Stimulated activated CD8-positive, alpha-beta memory T cell treated with anti-CD3 and anti-CD28 coated beads, Interleukin-2, amount 100 ng/mL, for 48 hours (primary cell): ENCODE results near the gene AQP12B.

ENCODE experiments used
- DNase-seq, 2 donors: peaks; one replicate each; pipeline ENCODE4 v3.0.0-alpha.2; 2020; ENCODE audit warnings: low read depth in 2 of 2

The AQP12B gene

DNA sequence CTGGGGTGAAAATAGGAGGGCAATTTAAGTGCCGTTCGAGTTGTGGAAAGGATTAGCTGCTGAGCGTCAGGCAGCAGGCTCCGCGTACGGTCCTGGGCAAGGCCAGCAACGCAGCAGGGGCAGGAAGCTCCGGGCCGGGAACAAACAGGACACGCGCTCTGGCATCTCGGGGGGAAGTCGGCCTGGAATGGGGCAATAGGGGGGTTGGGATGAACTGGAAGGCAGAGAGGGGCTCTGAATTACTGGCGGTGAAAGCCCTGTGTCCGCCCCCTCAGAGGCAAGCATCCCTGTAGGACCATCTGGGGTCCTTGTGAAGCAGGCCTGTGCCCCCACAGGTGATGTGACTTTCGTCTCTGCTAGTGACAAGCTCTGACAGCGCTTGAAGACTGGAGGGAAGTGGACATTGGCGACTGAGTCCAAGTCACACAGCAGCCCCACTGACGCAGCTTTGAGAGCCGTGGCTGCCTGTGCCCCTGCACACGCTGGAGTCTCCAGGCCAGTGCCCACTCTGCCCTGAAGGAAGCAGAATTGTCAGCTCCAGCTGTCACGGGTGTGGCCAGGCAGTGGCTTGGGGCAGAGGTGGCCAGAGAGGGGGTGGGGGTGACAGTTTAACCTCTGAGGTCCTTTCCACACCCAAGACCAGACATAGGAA, 35.1 kb downstream of the AQP12B start:
- no peak for DNase-seq

DNA sequence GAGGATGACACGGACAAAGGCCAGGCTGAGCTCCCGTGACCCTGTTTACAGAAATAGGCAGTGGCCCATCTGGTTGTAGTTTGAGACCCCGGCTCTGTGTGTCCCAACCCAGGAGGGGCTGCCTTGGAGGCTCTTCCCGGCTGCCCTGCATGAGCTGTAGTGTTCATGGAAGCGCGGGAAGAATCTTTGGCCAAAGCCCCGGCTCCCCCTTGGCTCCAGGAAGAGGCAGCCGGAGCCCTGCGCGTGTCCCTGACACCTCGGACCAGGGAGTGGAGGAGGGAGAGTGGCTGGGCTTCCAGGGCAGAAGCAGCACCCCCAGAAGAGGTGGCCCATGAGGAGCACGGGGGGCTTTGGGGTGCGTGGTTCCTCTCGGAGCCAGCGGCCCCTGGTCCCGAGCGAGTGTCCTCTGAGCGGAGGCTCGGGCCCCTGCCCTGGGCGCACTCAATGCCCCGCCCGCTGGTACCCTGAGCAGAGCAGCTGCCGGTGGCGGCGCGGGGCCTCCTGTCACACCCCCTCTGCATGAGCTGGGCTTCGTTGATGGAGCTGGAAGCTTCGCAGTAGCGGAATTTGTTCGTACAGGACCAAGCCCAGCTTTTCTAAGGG, 35.7 kb downstream of the AQP12B start:
- no peak for DNase-seq

DNA sequence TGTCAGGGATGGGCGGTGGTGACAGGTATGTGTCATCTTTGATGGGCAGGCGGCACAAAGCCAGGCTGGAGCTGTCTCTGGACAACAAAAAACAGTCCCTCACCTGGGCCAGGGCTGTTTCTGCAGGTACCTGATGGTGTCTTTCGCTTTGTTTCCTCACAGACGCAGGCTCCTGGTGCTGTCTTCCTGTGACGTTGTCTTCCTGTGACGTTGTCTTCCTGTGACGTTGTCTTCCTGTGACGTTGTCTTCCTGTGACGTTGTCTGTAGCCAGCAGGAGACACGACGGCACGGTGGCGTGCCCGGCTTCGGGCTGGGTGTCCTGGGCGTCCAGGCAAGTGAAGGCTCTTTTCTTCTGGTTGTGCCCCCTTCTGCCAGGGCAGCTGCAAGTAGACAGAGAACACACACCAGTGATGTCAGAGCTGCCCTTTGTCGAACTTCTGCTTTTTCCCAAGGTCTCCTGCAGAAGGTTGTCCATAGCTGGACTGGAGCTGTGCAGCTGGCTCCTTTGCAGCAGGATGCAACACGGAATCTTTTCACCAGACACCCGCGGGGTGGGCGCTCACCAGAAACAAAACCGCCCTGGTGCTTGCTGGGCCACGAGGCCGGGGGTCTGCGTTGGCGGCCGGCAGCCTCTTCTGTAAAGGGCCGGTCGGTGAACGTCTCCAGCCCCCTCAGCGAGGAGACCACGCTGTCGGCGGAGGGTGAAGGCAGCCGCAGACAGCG, 36.3 kb downstream of the AQP12B start:
- no peak for DNase-seq

DNA sequence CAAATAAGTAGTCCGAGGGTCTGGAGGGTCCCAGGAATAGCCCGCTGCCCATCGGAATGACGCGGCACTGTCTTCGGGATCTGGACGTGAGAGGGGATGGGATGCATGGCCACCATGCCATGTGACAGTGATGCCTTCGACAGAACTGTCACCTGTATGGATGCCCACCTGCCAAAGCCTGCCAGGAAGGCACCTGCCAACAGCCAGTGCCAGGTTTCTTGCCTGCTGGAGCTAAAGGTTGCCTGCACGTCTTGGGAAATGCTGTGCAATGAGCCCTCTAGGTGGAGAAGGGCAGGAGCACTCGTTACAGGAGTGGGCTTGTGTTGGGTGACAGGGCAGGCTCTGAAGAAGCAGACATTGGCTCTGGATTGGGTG, 36.9 kb downstream of the AQP12B start:
- no peak for DNase-seq

DNA sequence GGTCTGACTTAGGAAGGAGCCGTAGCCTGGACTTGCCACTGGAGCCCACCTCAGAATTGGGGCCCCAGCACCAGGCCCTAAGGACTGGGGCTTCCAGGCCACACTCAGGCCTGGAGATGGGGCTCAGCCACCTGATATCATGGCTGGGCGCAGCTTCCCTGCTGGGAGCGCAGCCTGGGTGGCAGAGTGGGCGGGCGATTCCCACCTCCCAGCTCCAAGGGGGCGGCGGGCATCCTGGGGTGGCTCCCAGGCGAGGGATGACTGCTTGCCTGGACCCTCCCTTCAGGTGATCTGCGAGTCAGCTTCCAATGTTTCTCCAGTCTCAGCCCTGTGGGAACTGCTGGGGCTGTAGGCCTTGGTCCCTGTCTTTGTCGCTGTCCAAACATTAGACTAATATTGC, 37.3 kb downstream of the AQP12B start:
- DNase-seq, result no peak

DNA sequence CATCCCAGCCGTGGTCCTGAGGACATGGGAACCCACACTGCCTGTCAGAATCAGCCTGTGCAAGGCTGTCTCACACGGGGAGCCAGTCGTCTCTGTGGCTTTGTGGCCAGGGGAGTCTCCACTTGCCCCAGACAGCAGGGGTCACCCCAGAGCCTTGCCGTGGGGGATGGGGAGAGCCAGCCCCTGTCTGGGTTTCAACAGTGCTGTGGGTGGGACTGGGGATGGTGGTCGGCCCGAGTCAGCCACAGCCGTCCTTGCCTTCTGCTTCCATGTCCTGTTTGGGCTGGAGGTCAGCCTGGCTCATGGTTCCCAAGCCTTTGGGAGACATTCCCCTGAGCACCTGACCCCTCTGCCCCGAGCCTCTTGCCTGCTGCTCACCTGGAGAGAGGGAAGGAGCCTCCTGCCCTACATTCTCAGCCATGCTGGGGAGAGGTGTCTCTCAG, 37.8 kb downstream of the AQP12B start:
- no peak for DNase-seq

DNA sequence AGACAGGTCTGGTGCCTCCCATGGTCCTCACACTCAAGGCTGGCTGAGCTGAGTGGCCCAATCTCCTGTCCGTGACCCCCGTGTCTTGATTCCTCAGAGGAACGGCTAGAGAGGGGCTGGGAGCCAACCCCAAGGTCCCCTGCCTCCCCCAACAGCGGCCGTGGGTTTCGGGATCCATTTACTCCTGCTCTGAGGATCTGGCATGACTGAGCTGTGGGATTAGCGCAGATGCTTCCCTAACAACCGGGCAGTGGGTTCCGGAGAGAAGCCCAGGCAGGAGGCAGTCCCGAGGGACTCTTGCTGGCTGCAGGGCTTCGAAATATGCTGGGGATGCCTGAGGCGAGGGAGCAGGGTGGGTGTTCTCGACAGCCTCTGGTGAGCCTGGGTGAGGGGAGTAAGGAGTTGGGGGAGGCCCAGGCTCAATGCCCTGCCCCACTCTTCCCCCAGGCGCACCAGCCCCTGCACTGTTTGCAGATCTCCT, 38.5 kb downstream of the AQP12B start:
- no peak for DNase-seq

DNA sequence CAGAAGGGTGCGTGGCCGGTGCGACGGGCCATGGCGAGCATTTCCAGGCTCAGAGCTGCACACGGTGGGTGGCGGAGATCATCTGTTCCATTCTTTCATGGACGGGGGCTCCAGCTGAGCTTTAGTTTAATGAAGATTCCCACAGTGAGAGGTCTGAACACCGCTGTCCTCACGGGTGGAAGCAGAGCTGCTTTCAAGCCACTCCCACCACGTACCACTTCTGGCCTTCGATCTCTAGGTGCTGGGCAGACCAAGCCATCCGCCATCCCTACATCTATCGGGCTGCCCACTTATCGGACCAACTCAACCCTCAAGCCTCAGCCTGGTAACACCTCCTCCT, 38.9 kb downstream of the AQP12B start:
- DNase-seq, result no peak

DNA sequence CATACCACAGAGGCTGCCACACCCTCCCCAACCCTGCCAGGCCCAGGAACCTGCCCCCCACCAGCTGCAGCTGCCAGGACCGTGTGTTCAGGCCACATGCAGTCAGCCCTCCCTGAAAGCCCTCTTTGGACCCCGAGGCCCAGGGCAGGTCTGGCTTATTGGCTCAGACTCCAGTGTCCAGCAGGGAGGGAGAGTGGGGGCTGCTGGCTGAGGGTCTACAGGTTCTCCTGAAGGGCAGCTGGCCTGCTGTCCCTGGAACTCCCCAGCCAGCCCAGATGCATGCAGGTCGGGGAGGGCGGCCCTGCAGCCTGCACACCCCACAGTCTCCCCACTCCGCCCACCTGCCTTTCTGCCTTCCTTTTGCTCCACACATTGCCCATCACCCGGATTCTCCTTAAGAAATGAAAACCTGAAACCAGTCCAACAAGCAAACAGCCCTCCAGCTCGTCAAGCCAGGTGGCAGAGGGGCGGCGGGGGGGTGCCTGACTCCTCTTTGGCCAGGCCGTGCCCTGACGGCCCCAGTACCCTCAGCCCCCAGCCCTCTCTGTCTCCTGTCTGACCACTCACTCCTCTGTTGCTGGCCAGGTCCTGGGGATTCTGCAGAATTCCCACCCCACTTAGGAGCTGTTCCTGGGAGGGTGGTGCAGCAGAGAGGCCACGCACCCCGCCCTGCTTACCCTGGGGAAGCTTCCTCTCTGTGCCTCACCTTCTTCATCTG, 39.4 kb downstream of the AQP12B start:
- no peak for DNase-seq

DNA sequence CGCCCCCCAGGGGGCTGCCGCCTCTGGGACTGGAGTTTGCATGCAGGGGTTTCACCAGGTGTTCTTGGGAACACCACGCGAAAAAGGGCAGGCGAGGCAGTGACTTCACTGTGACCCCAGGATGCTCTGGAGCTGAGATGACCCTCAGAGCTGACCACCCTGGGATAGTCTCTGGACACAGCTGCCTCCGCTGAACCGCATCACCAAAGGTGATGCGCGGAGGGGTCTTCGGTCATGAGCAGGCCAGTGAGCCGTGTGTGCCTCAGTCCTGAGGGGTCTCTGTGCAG, 39.9 kb downstream of the AQP12B start:
- no peak for DNase-seq

DNA sequence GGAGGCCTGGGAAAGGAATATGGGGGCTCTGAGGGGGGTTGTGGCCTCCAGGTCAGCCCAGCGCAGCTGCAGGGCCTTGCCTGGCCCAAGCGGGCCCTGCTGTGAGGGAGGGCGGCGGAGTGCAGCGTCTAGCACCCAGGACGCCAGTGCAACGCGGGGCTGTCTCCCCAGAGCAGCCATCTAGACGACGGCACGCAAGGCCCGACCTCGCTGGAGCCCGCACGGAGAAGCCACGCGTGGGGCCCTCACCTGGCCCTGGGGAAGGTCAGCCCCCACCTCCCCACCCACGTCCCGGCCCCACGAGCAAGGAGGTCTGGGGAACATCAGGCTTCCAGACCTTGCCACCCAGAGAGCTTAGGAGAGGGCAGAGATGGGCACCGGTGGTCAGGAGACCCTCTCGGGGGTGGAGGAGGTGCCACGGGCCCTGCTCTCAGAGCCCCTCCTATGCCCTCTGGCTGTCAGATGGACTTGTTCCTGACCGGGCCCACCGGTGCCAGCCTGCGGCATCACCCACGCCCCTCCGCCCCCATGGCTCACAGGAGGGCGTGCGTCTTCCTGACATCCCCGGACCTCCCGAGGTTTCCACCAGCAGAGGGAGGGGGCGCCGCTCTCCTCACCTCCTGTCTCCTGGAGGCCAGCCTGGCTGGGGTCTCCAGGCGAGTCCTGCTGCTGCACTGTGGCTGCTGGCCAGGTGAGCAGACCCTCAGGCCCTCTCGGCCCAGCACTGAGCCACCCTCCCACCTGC, 40.5 kb downstream of the AQP12B start:
- DNase-seq, result no peak

DNA sequence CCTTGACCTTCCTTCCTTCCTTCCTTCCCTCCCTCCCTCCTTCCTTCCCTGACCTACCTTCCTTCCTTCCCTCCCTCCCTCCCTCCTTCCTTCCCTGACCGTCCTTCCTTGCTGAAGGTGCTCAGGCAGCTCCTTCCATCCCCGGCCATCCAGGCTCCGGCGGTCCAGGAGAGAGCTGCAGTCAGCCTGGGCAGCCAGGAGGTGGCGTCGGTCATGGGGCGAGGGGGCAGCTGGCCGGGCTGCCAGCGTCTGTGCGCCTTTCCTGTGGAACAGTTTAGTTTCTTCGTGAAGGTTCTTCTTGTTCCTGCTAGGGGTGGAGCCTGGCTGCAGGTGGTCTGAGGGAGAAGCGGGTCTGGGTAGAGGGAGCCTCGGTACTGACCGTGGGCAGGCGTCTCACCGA, 41.7 kb downstream of the AQP12B start:
- no peak for DNase-seq

DNA sequence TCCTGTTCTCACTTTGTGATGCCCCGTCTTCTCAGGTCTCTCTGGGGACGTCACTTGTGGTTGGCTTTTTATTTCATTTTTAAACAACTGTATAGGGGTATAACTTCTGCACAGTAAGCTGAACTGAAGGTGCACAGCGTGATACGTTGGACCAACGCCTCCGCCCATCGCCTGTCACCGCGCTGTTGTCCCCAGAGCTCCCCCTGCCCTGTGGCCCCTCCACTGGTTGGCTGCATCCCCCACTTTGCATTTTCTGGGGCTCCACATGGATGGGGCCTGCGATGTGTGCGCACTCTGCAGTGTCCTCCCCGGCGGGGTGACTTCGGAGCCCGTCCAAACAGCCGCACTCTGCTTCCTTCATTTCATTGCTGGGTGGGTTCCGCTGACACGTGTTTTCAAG, 43.1 kb downstream of the AQP12B start:
- no peak for DNase-seq

DNA sequence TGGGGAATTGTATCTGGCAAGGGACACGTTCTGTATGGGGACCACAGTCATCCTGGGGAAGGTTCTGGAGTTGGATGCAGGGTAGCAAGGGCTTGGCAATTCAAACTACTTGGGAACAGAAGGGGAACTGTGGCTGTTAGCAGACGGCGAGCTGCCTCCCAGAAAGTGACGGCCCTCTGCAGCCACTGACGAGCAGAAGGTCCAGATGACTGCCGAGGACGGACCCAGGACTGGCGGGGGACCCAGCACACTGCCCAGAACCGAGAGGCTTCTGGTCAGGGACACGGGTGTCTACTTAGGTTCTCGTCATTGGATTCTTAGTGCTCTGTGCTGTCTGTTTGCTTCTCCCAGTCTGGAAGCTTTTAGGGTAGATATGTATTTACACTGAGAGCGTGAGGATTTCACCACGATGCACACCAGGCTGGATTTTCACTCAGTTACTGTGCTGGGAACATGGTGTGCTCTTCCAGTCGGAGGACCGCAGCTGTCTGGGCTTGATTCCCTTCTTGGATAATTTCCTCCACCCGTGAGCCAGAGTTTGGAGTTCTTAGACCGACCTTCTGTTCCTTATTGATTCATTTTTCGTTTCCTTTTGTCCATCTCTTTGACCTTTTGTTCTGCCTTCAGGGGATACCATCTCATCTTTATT, 44.0 kb downstream of the AQP12B start:
- DNase-seq, result no peak

DNA sequence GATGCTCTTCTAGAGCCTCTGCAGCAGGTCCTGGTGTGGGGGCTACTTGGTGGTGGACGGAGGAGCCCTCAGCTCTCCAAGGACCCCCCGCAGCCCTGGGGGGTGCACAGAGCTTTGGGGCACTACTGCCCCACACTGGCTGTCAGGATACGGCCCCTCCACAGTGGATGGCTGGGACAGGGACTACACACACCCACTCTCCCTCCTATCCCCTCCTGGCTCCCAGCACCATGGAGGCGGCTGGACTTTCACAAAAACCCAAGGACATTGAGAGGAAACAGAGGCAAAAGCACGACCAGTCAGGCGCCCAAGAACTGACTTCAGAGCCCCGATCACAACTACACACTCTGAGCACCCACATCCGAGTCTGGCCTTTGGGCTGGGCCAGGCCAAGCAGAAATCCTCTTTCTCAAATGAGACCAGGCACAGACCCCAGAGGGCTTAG, 44.8 kb downstream of the AQP12B start:
- DNase-seq, result no peak

DNA sequence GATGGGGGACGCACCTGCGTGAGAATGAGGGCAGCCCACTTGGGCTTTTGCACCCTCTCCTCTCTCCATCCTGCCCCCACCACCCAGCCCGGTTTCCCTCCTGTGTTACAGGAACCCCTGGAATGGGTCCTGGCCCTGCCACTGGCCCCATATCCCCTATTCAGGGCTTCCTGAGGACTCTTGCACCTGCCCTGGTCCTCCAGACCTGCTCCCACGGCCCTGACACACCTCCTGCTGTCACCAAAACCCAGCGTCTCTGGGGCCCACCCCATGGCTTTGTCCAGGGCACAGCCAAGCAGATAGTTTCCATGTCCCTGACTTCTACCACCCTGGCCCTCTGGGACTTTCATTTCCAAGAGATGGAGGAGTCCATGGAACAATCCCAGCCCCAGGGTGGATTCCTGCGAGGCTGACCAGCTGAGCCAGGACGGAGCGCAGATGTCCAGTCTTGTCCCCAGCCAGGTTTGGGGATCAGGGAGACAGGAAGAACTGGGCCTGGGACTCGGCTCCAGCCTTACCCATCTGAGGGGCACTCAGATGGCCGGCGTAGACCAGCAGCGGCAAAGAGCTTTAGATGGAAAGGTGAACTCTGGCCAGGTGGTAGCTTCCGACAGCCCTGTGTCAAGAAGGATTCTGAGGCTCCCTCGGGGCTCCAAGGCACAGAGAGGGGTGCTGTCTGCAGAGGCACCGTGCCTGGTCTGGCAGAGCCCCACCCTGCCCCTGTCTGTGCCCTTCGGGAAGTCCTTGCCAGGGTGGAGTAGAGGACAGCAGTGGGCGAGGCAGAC, 45.4 kb downstream of the AQP12B start:
- no peak for DNase-seq

DNA sequence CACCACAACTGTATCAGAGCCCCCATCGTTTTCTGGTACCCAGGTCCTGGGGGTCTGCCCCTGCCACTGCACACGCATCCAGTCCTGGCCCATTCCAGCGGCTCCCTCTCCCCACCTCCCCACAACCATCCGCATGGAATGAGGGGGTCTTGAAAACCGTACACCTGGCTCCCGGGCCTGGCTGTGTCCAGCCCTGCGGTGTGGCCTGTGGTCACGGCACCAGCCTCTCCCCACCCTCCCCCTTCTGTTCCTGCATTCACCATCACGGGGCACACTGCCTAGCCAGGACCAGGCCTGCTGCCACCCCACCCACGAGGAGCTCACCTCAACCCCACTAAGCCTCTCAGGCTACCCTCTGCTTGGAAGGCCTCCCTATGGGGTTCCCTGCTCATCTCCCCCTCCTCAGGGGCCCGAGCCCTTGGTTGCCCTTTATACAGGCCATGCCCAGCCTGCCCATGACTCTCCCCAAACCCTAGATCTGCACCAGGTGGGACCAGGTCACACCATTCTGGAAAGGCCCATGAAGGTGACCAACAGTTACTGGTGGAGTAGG, 46.0 kb downstream of the AQP12B start:
- no peak for DNase-seq

DNA sequence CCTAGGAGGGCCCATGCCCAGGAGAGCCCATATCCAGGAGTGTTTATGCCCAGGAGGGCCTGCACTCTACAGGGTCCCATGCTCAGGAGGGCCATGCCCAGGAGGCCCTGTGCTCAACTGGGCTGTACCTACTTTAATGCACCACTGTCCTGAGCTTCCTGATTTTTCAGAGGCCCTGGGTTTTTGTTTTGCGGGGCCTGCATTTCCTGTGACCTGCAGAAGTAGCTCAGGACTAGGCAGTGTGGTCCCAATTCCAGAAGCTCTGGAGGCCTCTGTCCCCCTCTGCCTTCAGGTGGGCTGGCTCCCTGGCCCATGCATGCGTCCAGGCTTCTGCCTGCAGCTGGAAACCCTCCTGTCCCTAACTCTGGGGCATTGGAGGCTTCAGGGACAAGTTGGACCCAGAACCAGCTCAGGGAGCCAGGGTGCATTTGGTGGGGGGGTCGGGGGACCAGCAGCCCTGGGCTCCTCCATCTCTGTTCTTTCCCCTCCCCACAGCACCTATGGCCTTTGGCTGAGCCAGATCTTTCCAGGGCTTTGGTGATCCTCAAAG, 46.6 kb downstream of the AQP12B start:
- DNase-seq, result no peak

DNA sequence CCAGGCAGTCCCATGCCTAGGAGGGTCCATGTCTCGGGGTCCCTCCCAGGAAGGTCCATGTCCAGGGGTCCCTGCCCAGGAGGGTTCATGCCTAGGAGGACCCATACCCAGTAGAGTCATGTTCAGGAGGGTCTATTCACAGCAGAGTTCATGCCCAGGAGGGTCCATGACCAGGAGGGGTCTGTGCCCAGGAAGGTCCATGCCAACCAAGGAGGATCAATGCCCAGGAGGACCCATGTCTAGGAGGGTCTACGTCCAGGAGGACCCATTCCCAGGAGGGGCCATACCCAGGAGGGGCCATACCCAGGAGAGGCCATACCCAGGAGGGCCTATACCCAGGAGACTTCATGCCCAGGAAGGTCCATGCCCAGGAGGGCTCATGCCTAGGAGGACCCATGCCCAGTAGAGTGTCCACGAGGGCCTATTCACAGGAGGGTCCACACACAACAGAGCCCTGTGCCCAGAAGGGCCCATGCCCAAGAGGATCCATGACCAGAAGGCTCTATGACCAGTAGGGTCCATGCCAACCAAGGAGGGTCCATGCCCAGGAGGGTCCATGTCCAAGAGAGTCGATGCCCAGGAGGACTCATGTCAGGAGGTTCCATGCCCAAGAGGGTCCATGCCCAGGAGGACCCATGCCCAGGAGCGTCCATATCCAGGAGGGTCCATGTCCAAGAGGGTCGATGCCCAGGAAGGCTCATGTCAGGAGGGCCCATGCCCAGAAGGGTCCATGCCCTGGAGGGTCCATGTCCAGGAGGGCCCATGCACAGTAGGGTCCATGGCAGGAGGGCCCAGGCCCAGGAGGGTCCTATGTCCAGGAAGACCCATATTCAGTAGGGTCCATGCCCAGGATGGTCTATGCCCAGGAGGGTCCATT, 47.3 kb downstream of the AQP12B start:
- no peak for DNase-seq
